Fibroblast of the aortic adventitia (primary cell): Measurements from ENCODE around the gene ATF5. TPM values are rescaled to one million over a fixed set of nuclear protein-coding genes. Genes with fewer than 3 reads are reported as not detected.

Experiments
- DNase-seq: peaks from one replicate; pipeline ENCODE4 v3.0.0-alpha.2; 2010; ENCODE audit warnings: low read depth
- H3K4me3 ChIP-seq: 2 replicates; pipeline ENCODE4 v1.5.1; 2011; ENCODE audit warnings: low read depth, mild to moderate bottlenecking, control low read depth, low read length, moderate library complexity
- CTCF ChIP-seq: IDR thresholded peaks from 2 replicates; pipeline ENCODE4 v1.5.1; 2011; ENCODE audit warnings: mild to moderate bottlenecking, low read length, control low read depth, inconsistent platforms; ENCODE audit not compliant: insufficient read depth
- total RNA-seq: library from RNA; depleted of rRNA; stranded (reverse); fragments of >200 nt; gene quantifications from 2 replicates; pipeline ENCODE4 v1.2.3, GENCODE V29; 2012; ENCODE audit warnings: low replicate concordance

Gene ATF5
- total RNA-seq, 1 donor = 81.5 TPM

DNA sequence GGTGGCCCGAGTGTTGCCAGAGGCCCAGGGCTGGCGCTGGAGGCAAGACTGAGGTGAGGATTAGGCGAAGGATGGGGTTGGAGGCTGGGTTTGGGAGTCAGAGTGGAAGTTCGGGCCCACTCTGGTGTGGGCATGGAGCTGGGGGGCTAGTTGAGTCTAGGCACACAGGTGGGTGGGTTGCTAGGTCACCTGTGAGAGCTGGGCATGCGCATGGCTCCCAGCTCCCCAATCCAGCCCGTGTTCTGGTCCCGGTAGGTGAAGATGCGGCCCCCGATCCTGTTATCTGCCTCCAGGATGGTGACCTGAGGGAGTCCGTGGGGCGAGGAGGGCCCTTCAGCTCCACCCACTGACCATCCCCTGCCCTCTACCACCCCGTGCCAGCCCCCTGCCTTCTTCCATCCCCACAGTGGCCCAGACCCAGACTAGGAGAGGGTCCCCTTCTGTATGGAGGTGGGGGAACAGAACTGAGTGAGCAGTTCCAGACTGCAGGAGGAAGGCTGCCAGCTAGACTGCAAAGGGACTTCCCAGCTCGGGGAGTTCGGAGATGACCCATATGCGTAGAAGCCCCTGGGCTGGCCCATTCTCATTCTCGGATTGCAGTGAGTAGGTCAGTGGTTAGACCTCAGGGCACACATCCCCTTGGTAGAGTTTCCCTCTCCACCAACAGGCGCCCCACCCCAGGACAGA is 34.0 kb upstream of the ATF5 start:
- H3K4me3 ChIP-seq = no peak overlapping the region
- no peak for DNase-seq
- TF ChIP-seq CTCF = no peak

DNA sequence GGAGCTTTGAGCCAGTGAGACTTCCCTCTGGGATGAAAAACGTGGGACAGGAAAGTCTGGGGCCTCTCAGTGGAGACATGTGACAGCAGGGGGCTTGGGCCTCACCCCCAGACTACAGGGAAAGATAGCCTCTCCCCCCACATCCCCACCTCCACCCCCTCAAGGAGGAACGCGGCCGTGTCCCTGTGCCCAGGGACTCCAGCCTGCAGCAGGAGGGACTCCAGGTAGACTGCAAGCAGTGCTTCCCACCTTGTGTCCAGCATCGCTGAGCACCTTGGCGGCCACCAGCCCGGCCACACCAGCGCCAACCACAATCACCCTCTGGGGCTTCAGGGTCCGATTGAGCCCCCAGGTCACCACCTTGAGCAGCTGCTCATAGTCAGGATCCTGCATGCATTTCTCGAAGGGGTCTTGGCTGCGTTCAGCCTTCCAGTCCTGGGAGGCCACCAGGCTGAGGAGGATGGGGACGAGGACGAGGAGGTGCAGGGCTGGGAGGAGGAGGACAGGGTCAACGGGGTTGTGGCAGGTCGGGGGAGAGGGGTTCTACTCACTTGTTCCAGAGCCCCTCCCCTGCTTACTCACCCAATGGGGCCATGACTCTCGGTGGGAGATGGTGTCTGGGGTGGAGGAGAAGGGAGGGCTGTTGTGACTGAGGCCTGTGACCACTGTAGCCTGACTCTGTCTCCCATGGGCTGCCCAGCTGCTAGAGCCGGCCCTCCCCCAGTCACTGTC is 33.3 kb upstream of the ATF5 start:
- H3K4me3 ChIP-seq = no peak overlapping the region
- TF ChIP-seq CTCF = no peak
- no peak for DNase-seq

- H3K4me3 ChIP-seq = no peak within 1 kb of the TSS
- peak; percentile 42 for DNase-seq
- no peak for TF ChIP-seq CTCF
Measured at GRCh38 chr19:49896863-49897621, 32.0 kb upstream of the ATF5 start, which contains the start of gene IL4I1. IL4I1 (minus strand) TSS chr19:49896887; CDS start chr19:49896160, 727 bp downstream.

GRCh38 chr19:49904136-49904535 is 24.9 kb upstream of the ATF5 start:
- H3K4me3 ChIP-seq = no peak overlapping the region
- TF ChIP-seq CTCF = no peak
- DNase-seq = no peak

DNA sequence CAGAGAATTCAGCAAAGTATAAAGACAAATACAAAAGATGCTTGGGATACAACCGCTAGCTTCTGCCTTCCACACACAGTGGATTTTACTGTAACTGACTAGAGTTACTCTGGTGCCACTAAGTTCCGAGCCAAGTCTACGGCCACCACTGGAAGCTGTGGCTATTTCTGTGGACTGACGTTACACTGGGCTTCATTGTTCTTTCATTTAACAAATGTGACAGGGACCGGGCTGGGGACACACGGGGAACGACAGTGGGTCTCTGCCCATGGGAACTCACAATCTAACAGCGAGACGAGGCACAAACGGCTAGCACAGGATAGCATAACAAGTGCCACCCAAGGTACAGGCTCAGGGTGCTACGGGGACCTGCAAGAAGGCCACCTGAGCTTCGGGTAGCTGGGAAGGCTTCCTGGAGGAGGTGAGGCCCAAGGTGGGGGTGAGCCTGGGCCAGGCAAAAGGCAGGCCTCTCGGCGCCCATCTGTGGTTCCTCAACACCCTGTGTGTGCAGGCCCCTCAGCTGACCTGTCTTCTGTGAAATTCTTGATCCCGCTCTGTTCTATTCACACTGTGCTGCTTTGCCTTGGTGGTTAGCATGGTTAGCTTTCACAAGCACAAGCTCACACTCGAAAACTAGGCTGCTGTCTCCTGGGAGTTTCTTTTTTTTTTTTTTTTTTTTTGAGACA is 22.0 kb upstream of the ATF5 start:
- TF ChIP-seq CTCF = no peak
- no peak for DNase-seq
- H3K4me3 ChIP-seq = no peak overlapping the region

DNA sequence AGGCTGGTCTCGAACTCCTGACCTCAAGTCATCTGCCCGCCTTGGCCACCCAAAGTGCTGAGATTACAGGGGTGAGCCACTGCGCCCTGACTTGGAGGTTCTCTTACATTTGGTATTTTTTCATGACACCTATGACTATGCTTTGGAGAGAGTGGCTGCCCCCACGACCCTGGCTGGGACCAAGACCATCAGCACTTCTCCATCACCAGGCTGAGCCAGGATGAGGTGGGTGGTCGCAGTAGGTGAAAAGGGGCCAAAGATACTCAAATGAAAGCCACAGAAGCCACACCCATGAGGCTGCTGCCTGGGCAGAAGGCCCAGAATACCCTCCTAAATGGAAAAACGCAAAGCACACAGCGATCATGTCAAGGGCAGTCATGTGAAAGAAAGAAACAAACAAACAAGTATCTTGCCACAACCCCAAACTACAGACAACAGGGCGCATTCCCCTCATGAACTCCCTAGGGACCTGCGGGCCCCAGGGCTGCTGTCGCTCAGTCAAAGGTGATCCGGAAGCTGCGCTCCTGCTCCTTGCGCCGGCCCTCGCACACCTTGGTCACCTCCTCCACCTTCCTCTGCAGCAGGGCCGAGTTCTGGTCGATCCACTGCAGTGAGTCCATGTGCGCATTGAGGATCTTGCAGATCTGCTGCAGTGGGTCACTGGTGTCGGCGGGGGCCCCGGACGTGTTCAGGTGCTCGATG is 21.1 kb upstream of the ATF5 start:
- no peak overlapping the region for H3K4me3 ChIP-seq
- no peak for TF ChIP-seq CTCF
- no peak for DNase-seq
